ENCODE results near the gene TMCO4. TPM values are rescaled to one million over a fixed set of nuclear protein-coding genes. Genes with fewer than 3 reads are reported as not detected.

The TMCO4 gene
- total RNA-seq, 1 donor from 2014 or later = 16.8 TPM

- intact Hi-C loops (cut with micrococcal nuclease) = no loop called here
Measured at GRCh38 chr1:19689085-19689757, 110.5 kb downstream of the TMCO4 start.

- intact Hi-C loops (cut with micrococcal nuclease) = no loop called here
Measured at GRCh38 chr1:19688041-19688842, 111.5 kb downstream of the TMCO4 start.

DNA sequence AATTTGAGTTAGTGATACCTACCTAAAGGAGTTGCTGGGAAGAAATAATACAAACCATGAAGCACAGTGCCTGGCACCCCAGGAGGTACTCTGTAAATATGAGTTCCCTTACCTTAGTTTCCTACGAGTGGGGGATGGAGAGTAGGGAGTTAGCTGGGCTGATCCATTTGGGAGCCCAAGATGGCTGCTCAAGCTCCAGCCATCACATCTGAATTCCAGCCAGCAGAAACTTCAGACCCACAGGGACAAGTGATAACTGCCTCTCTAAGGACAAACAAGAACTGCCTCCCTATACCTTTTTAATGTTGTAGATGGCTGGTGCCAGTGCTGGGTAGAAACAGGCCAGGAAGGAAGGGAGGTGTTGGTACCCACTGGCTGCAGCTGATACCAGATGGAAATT, 112.3 kb downstream of the TMCO4 start:
- intact Hi-C loops (cut with micrococcal nuclease) = no loop called here

- intact Hi-C loops (cut with micrococcal nuclease) = no loop called here
Measured at GRCh38 chr1:19685994-19686393, 113.7 kb downstream of the TMCO4 start.

GRCh38 chr1:19684677-19685076, 115.0 kb downstream of the TMCO4 start:
- intact Hi-C loops (cut with micrococcal nuclease) = no loop called here

DNA sequence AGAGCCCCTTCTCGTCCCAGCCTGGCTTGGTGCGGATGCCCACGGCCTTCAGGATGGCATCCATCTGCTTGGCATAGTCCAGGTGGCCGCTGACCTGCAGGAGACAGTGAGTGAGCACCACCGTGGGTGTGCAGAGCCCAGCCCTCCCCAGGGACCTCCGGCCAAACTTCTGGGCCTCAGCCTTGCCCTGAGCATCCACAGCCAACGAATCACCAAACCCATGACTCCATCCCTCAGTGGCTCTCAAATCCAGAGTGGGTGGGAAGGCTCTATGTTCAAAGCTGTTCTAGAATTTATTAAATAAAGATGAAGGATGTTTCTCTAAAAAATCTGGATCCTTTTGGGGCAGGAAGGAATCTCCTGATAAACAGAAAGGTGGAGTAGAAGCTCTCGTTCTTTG, 116.4 kb downstream of the TMCO4 start:
- intact Hi-C loops (cut with micrococcal nuclease) = no loop called here

GRCh38 chr1:19682901-19683300, 116.8 kb downstream of the TMCO4 start:
- intact Hi-C loops (cut with micrococcal nuclease) = no loop called here

DNA sequence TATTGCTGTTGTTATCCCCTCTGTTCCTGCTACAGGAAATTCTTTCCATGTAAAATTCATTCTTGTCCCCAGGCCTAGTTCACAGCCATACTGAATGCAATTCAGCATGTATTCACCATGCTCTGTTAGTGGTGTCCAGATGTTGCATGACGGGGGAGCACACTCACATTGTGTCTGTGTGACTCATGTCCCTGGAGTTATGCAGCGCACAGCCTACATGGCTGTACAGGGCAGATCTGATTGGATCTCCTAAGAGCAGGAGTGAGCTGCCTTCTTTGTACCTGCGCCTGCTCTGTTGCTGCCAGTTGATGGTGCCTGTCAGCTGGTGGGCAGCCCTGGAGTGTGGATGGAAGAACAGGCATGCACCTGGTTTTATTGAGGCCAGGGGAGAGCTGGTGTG, 117.5 kb downstream of the TMCO4 start:
- intact Hi-C loops (cut with micrococcal nuclease) = no loop called here

DNA sequence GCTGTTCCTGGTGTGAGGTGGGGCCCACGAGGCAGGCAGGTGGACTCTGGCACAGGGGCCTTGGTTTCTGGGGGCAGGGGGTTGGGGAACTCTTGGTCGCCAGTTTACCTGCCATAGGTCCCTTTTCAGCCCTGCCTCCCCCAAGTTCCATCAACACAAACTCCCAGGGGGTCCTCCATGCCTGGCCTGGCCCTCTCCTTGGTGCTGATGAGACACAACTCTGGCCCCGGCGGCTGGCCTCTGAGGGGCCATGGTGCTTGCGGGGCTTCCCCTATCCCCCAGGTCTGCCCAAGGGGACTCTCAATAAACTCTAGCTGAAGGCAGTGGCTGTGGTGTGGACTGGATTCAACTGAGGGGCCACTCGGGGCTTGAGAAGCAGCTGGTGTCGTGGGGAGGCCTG, 119.1 kb downstream of the TMCO4 start:
- intact Hi-C loops (cut with micrococcal nuclease) = no loop called here

- intact Hi-C loops (cut with micrococcal nuclease) = no loop called here
Measured at GRCh38 chr1:19679691-19680090, 120.0 kb downstream of the TMCO4 start.

DNA sequence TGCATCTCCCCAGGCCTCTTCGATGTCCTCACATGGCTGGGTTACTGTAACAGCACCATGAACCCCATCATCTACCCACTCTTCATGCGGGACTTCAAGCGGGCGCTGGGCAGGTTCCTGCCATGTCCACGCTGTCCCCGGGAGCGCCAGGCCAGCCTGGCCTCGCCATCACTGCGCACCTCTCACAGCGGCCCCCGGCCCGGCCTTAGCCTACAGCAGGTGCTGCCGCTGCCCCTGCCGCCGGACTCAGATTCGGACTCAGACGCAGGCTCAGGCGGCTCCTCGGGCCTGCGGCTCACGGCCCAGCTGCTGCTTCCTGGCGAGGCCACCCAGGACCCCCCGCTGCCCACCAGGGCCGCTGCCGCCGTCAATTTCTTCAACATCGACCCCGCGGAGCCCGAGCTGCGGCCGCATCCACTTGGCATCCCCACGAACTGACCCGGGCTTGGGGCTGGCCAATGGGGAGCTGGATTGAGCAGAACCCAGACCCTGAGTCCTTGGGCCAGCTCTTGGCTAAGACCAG, 120.7 kb downstream of the TMCO4 start:
- intact Hi-C loops (cut with micrococcal nuclease) = no loop called here

DNA sequence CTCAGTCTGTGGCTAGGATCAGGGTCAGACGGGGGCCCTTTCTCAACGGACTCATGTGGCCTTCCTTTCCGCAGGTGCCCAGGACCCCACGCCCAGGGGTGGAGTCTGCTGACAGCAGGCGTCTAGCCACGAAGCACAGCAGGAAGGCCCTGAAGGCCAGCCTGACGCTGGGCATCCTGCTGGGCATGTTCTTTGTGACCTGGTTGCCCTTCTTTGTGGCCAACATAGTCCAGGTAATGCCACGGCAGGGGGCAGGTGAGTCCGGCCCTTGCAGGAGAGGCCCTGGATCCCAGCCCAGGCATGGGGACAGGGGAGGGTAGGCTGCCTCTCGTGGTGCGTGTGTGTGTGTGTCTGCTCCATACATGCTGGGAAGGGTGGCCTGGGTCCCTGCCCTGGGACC, 121.2 kb downstream of the TMCO4 start:
- intact Hi-C loops (cut with micrococcal nuclease) = no loop called here

GRCh38 chr1:19676438-19676922, 123.2 kb downstream of the TMCO4 start:
- intact Hi-C loops (cut with micrococcal nuclease) = no loop called here

GRCh38 chr1:19675797-19676196, 123.9 kb downstream of the TMCO4 start:
- intact Hi-C loops (cut with micrococcal nuclease) = no loop called here

- intact Hi-C loops (cut with micrococcal nuclease) = no loop called here
Measured at GRCh38 chr1:19672237-19672636, 127.5 kb downstream of the TMCO4 start.

- intact Hi-C loops (cut with micrococcal nuclease) = no loop called here
Measured at GRCh38 chr1:19670787-19671186, 128.9 kb downstream of the TMCO4 start.

GRCh38 chr1:19668888-19669287, 130.8 kb downstream of the TMCO4 start:
- intact Hi-C loops (cut with micrococcal nuclease) = no loop called here

DNA sequence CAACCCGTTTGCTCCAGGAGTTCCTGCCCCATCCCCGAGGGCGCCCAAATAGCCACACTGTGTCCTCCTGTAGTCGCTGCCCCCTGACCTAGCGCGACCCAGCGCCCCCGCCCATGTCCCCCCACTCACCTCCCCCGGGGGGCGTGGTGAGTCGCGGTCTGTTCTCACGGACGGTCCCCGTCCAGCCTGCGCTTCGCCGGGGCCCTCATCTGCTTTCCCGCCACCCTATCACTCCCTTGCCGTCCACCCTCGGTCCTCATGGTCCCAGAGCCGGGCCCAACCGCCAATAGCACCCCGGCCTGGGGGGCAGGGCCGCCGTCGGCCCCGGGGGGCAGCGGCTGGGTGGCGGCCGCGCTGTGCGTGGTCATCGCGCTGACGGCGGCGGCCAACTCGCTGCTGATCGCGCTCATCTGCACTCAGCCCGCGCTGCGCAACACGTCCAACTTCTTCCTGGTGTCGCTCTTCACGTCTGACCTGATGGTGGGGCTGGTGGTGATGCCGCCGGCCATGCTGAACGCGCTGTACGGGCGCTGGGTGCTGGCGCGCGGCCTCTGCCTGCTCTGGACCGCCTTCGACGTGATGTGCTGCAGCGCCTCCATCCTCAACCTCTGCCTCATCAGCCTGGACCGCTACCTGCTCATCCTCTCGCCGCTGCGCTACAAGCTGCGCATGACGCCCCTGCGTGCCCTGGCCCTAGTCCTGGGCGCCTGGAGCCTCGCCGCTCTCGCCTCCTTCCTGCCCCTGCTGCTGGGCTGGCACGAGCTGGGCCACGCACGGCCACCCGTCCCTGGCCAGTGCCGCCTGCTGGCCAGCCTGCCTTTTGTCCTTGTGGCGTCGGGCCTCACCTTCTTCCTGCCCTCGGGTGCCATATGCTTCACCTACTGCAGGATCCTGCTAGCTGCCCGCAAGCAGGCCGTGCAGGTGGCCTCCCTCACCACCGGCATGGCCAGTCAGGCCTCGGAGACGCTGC, 133.9 kb downstream of the TMCO4 start:
- intact Hi-C loops (cut with micrococcal nuclease) = no loop called here

DNA sequence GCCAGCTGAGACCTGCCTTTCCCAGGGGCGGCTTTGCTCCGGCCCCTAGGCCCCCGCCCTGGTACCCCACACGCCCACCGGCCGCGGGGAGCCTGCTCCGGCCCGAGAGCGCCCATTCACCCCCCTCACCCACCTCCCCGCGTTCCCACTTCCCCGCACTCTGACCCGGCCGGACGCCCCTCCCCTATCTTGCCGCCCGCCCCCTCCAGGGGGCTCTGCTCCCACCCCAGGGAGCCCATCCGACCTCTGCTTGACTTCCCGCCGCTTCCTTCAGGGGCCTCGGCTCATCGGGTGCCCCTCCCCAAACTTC, 134.6 kb downstream of the TMCO4 start:
- intact Hi-C loops (cut with micrococcal nuclease) = no loop called here

DNA sequence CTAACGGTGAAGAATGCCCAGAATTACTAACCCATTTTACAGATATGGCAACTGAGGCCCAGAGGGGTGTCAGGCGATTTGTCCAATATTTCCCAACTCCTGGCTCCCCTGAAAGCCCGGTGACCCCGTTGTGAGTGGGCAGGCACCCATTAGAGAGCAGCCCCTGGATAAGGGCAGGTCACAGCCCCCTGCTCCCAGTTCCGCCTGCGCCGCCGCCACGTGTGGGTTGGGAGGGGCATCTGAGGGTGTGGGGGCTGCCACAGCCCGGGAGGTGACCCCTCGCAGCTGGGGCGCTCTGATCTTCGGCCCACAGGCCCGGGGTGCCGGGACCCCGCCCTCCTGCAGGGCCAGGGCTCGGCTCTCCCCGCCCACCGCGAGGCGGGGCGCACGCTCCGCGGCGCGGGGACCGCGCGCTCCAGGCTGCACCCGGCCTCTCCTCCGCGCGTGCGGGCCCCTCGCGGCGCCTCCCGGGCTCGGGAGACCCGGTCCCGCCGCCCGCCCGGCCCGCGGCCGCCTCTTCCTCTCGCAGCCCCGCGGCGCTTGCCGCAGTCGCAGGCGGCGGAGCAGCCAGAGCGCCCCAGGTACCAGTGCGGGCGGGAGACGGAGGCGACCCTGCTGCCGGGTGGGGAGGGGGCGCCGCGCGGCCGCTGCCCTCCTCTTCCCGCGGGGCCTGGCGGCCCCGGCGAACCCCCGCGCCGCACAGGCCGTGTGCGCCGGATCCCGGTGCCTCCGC, 135.1 kb downstream of the TMCO4 start, which contains the start of gene HTR6:
TSS of gene HTR6 (plus strand) at position 423 of the 733 bp plus-strand sequence. CDS start 879 bp downstream, outside the sequence.
- intact Hi-C loops (cut with micrococcal nuclease) = no loop called here

GRCh38 chr1:19662313-19662712, 137.4 kb downstream of the TMCO4 start:
- intact Hi-C loops (cut with micrococcal nuclease) = no loop called here

Data from T-helper 1 cell treated with Interleukin-12 subunit alpha and Interleukin-12 subunit beta and Interleukin-4 antibody, amounts not matched to agents 30 ng/mL and 1 ng/mL, for 36 hours (primary cell).